Measurements from ENCODE around the gene NID2.

Gene NID2

GRCh38 chr14:52082903-52083302 is 14.0 kb upstream of the NID2 start:
- no peak for DNase-seq (ENCODE audit: low read depth, low spot score)
- Histone ChIP-seq H3K4me3 (no peak overlapping the region), H3K36me3 (ENCODE audit: insufficient read depth, low read length) (no peaks in the 10 kb centered on the region), H3K27ac (no peak overlapping the region), H3K9ac (ENCODE audit: insufficient read length) (no peak overlapping the region), H3K9me3 (ENCODE audit: low read depth, low read length) (no peaks in the 10 kb centered on the region)
- TF ChIP-seq EZH2 (IDR thresholded peaks at IDR 0.05): no peak
- TF ChIP-seq FOXP2 (optimal IDR thresholded peaks at IDR 0.05; ENCODE audit: control extremely low read depth, extremely low read length, insufficient read depth): no peak
- TF ChIP-seq POLR2AphosphoS5 (IDR thresholded peaks at IDR 0.05; ENCODE audit: borderline replicate concordance, low read depth, low read length): no peak

GRCh38 chr14:52081964-52082363 is 13.1 kb upstream of the NID2 start:
- TF ChIP-seq POLR2AphosphoS5 (IDR thresholded peaks at IDR 0.05; ENCODE audit: borderline replicate concordance, low read depth, low read length) (no peak), FOXP2 (optimal IDR thresholded peaks at IDR 0.05; ENCODE audit: control extremely low read depth, extremely low read length, insufficient read depth) (no peak), EZH2 (IDR thresholded peaks at IDR 0.05) (no peak)
- no peak for DNase-seq (ENCODE audit: low read depth, low spot score)
- no peak overlapping the region for H3K4me3 ChIP-seq
- no peak overlapping the region for H3K27ac ChIP-seq
- H3K36me3 ChIP-seq (ENCODE audit: insufficient read depth, low read length): no peaks in the 10 kb centered on the region
- H3K9ac ChIP-seq (ENCODE audit: insufficient read length): no peak overlapping the region
- no peaks in the 10 kb centered on the region for H3K9me3 ChIP-seq (ENCODE audit: low read depth, low read length)

GRCh38 chr14:52080808-52081755 is 12.2 kb upstream of the NID2 start:
- Histone ChIP-seq H3K36me3 (ENCODE audit: insufficient read depth, low read length) (no peaks in the 10 kb centered on the region), H3K27ac (no peak overlapping the region), H3K4me3 (no peak overlapping the region), H3K9ac (ENCODE audit: insufficient read length) (no peak overlapping the region), H3K9me3 (ENCODE audit: low read depth, low read length) (no peaks in the 10 kb centered on the region)
- DNase-seq (ENCODE audit: low read depth, low spot score): no peak
- no peak for TF ChIP-seq EZH2 (IDR thresholded peaks at IDR 0.05)

GRCh38 chr14:52080158-52080800 is 11.4 kb upstream of the NID2 start:
- TF ChIP-seq FOXP2 (optimal IDR thresholded peaks at IDR 0.05; ENCODE audit: control extremely low read depth, extremely low read length, insufficient read depth) (no peak), POLR2AphosphoS5 (IDR thresholded peaks at IDR 0.05; ENCODE audit: borderline replicate concordance, low read depth, low read length) (no peak), EZH2 (IDR thresholded peaks at IDR 0.05) (no peak)
- H3K9ac ChIP-seq (ENCODE audit: insufficient read length): no peak overlapping the region
- no peak for DNase-seq (ENCODE audit: low read depth, low spot score)
- H3K27ac ChIP-seq: no peak overlapping the region
- H3K4me3 ChIP-seq: no peak overlapping the region
- H3K36me3 ChIP-seq (ENCODE audit: insufficient read depth, low read length): no peaks in the 10 kb centered on the region
- H3K9me3 ChIP-seq (ENCODE audit: low read depth, low read length): no peaks in the 10 kb centered on the region

- no peak for TF ChIP-seq FOXP2 (optimal IDR thresholded peaks at IDR 0.05; ENCODE audit: control extremely low read depth, extremely low read length, insufficient read depth)
- no peak for TF ChIP-seq POLR2AphosphoS5 (IDR thresholded peaks at IDR 0.05; ENCODE audit: borderline replicate concordance, low read depth, low read length)
- TF ChIP-seq EZH2 (IDR thresholded peaks at IDR 0.05): no peak
- H3K27ac ChIP-seq: no peak overlapping the region
These were observed 10.5 kb upstream of the NID2 start for GRCh38 chr14:52079239-52079959.

GRCh38 chr14:52078721-52079120 is 9.9 kb upstream of the NID2 start:
- TF ChIP-seq EZH2 (IDR thresholded peaks at IDR 0.05) (no peak), FOXP2 (optimal IDR thresholded peaks at IDR 0.05; ENCODE audit: control extremely low read depth, extremely low read length, insufficient read depth) (no peak), POLR2AphosphoS5 (IDR thresholded peaks at IDR 0.05; ENCODE audit: borderline replicate concordance, low read depth, low read length) (no peak)
- no peak for DNase-seq (ENCODE audit: low read depth, low spot score)
- H3K9ac ChIP-seq (ENCODE audit: insufficient read length): no peak overlapping the region
- no peak overlapping the region for H3K27ac ChIP-seq
- no peaks in the 10 kb centered on the region for H3K9me3 ChIP-seq (ENCODE audit: low read depth, low read length)
- H3K36me3 ChIP-seq (ENCODE audit: insufficient read depth, low read length): no peaks in the 10 kb centered on the region
- H3K4me3 ChIP-seq: no peak overlapping the region

More at GRCh38 chr14:52079239-52079959, 10.5 kb upstream of the NID2 start:
- no peak for DNase-seq (ENCODE audit: low read depth, low spot score)
- H3K9me3 ChIP-seq (ENCODE audit: low read depth, low read length): no peaks in the 10 kb centered on the region
- H3K9ac ChIP-seq (ENCODE audit: insufficient read length): no peak overlapping the region
- no peak overlapping the region for H3K4me3 ChIP-seq
- no peaks in the 10 kb centered on the region for H3K36me3 ChIP-seq (ENCODE audit: insufficient read depth, low read length)

- no peak overlapping the region for H3K4me3 ChIP-seq
- no peak overlapping the region for H3K9ac ChIP-seq (ENCODE audit: insufficient read length)
- DNase-seq (ENCODE audit: low read depth, low spot score): no peak
- no peak overlapping the region for H3K27ac ChIP-seq
- H3K36me3 ChIP-seq (ENCODE audit: insufficient read depth, low read length): no peaks in the 10 kb centered on the region
- no peaks in the 10 kb centered on the region for H3K9me3 ChIP-seq (ENCODE audit: low read depth, low read length)
- no peak for TF ChIP-seq POLR2AphosphoS5 (IDR thresholded peaks at IDR 0.05; ENCODE audit: borderline replicate concordance, low read depth, low read length)
- no peak for TF ChIP-seq FOXP2 (optimal IDR thresholded peaks at IDR 0.05; ENCODE audit: control extremely low read depth, extremely low read length, insufficient read depth)
- TF ChIP-seq EZH2 (IDR thresholded peaks at IDR 0.05): no peak
These were observed 9.3 kb upstream of the NID2 start for GRCh38 chr14:52078095-52078531.
